ENCODE measurements around the gene ZFR2. TPM values are rescaled to one million over a fixed set of nuclear protein-coding genes. Genes with fewer than 3 reads are reported as not detected.
A peak's percentile ranks its signal among the peaks of the same experiment; 100 is the strongest.

The ZFR2 gene
- total and polyA plus RNA-seq, 10 of the 15 experiments (the other 5 are each of a cell fraction or from before 2014, with no cell fraction given) = 0.18 TPM; not detected in 9

DNA sequence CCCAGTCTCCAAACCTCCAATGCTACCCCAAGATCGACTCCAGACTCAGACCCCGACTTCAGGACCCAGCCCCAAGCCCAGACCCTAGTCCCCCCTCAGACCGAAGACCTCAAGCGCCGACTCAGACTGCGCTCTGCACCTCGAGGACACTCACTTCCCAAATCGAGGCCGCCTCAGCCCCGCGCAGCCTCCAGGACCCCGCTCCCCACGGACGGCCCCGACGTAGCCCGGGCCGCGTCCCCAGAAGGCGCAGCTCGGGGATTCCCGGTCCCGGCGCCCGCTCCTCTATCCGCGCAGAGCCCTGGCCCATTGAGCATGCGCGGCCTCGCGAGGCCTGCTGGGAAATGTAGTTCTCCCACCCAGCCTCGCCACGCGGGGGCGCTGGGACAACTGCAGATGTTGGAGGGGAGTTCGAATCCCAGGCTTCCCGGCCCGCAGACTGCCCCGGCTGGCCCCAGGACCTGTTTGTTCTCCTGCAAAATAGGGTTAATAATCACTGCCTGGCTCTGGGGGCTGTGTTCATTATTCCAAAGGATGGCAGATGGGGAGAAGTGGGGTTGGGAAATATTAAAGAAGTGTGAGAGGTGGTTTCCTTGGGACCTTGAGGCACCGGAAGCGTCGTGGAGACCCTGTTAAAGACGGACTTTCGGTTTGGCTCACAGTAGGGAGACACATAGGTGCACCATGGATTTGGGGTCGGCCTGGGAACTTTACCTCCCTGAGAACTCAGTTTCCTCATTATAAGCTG, 107.3 kb downstream of the ZFR2 start, which contains the start of gene APBA3 (continued):
- TF ChIP-seq, protein P1, sequence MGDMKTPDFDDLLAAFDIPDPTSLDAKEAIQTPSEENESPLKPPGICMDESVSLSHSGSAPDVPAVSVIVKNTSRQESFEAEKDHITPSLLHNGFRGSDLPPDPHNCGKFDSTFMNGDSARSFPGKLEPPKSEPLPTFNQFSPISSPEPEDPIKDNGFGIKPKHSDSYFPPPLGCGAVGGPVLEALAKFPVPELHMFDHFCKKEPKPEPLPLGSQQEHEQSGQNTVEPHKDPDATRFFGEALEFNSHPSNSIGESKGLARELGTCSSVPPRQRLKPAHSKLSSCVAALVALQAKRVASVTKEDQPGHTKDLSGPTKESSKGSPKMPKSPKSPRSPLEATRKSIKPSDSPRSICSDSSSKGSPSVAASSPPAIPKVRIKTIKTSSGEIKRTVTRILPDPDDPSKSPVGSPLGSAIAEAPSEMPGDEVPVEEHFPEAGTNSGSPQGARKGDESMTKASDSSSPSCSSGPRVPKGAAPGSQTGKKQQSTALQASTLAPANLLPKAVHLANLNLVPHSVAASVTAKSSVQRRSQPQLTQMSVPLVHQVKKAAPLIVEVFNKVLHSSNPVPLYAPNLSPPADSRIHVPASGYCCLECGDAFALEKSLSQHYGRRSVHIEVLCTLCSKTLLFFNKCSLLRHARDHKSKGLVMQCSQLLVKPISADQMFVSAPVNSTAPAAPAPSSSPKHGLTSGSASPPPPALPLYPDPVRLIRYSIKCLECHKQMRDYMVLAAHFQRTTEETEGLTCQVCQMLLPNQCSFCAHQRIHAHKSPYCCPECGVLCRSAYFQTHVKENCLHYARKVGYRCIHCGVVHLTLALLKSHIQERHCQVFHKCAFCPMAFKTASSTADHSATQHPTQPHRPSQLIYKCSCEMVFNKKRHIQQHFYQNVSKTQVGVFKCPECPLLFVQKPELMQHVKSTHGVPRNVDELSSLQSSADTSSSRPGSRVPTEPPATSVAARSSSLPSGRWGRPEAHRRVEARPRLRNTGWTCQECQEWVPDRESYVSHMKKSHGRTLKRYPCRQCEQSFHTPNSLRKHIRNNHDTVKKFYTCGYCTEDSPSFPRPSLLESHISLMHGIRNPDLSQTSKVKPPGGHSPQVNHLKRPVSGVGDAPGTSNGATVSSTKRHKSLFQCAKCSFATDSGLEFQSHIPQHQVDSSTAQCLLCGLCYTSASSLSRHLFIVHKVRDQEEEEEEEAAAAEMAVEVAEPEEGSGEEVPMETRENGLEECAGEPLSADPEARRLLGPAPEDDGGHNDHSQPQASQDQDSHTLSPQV (IDR thresholded peaks at IDR 0.05) = no peak
- TF ChIP-seq HDAC6 (IDR thresholded peaks at IDR 0.05; ENCODE audit: unreplicated experiment) = no peak
- peak; percentile 96 for TF ChIP-seq SIX5 (IDR thresholded peaks at IDR 0.05; ENCODE audit: low read depth, low read length, severe bottlenecking)

DNA sequence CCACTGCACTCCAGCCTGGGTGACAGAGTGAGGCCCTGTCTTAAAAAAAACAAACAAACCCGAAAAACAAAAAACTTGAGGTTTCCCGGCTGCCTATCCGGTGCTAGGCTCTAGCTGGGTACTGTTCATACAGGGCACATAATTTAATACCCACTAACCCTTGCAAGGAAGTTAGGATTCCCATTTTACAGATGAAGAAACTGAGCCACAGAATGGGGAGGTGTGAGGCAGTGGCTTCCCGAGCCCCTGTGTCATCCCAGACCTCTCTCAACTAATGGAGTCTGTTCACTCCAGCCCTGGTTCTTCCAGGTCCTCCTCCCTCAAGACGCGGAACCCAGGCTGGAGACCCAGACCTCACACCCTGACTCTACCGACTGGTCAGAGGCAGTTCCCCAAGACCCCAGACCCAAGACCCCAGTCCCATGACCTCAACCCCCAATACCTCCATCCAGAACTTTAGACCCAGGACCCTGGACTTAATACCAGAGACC, 107.9 kb downstream of the ZFR2 start:
- H3K27me3 ChIP-seq (replicated peaks in 1 of 2; ENCODE audit: control insufficient read depth in 2 of 2, insufficient read depth in 2 of 2, low read length in 1 of 2) = no peaks in the 10 kb centered on the region
- H3K9me3 ChIP-seq (replicated peaks; ENCODE audit: control insufficient read depth, insufficient read depth, low read length) = no peaks in the 10 kb centered on the region
- peak overlapping the region; percentile 69 for H3K27ac ChIP-seq (ENCODE audit: control insufficient read depth, insufficient read depth)
- 4% methylated on average over 7 of the region's 7 CpGs for WGBS (ENCODE audit: insufficient coverage, insufficient replicate concordance, low lambda C conversion rate, missing lambda C conversion rate)
- no peaks in the 10 kb centered on the region; a peak in 3 of 4 replicates for H3K36me3 ChIP-seq (ENCODE audit: control insufficient read depth in 2 of 2, insufficient read depth in 2 of 2, low read length in 1 of 2)
- in situ Hi-C loops (cut with MboI) = no loop called here
- ChIA-PET RAD21 (ENCODE audit: unreplicated experiment) (interaction anchor here (2.1 kb wide), 1 partner anchor 227 kb away, joined by 7 read pairs; no protein-coding TSS in a partner anchor), POLR2A (interaction anchor here (0.6 to 1.2 kb wide), 4 partner anchors 8 to 208 kb away, joined by 3 to 7 read pairs (median 4); no protein-coding TSS in a partner anchor), SMC1A (ENCODE audit: uncharacterized antibody, unreplicated experiment) (no interaction called here), CTCF (interaction anchor here (0.6 to 1.1 kb wide), 2 partner anchors 7 to 8 kb away, joined by 3 to 6 read pairs; no protein-coding TSS in a partner anchor)
- no peak for DNase-seq (ENCODE audit: low read depth, low spot score)
- H3K9ac ChIP-seq (ENCODE audit: control insufficient read depth, insufficient read depth, low read length) = peak overlapping the region; percentile 84
- FAIRE-seq = no peak
- H3K4me2 ChIP-seq (ENCODE audit: control insufficient read depth, insufficient read depth) = peak overlapping the region; percentile 85
- H3K4me3 ChIP-seq = peak overlapping the region; percentile 91
- H3K79me2 ChIP-seq (ENCODE audit: control insufficient read depth, insufficient read depth, low read length) = peaks cover 25% of the 10 kb centered on the region
- peaks cover 4% of the 10 kb centered on the region; the same call in 1 of the 2 replicates for H3K4me1 ChIP-seq (ENCODE audit: control insufficient read depth, insufficient read depth, low read length)
- H2AFZ ChIP-seq (ENCODE audit: control insufficient read depth, low read depth, low read length) = peak overlapping the region; percentile 96
- intact Hi-C loops (cut with micrococcal nuclease; ENCODE audit: unreplicated experiment) = no loop called here
- TF ChIP-seq CEBPZ (IDR thresholded peaks at IDR 0.05; ENCODE audit: low read depth, low read length) = no peak
- 0 out of 2 replicates have a peak, but pooled peaks have one; percentile 65 for TF ChIP-seq WRNIP1 (IDR thresholded peaks at IDR 0.05; ENCODE audit: borderline replicate concordance, low read depth, low read length)
- no peak for ATAC-seq
- H4K20me1 ChIP-seq (ENCODE audit: control insufficient read depth, insufficient read depth) = no peaks in the 10 kb centered on the region
- BruUV-seq (replicated peaks) = TSS peak; percentile 86
